ENCODE measurements around the gene CTAG2.
"Not testable (repeated sequence)": the region's sequence is repeated elsewhere in the genome, so short reads cannot be mapped to it uniquely, and the experiment has no call there.

DNA sequence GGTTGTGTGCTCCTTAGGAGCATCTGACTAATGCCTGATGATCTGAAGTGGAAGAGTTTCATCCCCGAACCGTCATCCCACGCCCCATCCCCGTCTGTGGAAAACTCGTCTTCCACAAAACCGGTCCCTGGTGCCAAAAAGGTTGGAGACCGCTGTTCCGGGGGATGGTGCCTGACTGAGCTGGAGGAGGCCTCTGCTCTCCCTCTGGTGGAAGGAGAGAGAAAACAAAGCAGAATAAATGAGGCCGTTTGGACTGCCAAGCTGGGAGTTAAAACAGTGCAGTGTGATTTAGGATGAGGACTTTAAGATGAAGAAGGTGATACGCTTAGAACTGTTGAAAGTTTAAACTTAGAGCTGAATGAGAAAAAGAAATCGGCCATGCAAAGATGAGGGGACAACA is 19.7 kb downstream of the CTAG2 start:
- TF ChIP-seq, protein P1, sequence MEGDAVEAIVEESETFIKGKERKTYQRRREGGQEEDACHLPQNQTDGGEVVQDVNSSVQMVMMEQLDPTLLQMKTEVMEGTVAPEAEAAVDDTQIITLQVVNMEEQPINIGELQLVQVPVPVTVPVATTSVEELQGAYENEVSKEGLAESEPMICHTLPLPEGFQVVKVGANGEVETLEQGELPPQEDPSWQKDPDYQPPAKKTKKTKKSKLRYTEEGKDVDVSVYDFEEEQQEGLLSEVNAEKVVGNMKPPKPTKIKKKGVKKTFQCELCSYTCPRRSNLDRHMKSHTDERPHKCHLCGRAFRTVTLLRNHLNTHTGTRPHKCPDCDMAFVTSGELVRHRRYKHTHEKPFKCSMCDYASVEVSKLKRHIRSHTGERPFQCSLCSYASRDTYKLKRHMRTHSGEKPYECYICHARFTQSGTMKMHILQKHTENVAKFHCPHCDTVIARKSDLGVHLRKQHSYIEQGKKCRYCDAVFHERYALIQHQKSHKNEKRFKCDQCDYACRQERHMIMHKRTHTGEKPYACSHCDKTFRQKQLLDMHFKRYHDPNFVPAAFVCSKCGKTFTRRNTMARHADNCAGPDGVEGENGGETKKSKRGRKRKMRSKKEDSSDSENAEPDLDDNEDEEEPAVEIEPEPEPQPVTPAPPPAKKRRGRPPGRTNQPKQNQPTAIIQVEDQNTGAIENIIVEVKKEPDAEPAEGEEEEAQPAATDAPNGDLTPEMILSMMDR (IDR thresholded peaks at IDR 0.05) = not testable (repeated sequence)
- TF ChIP-seq POLR2A (IDR thresholded peaks at IDR 0.05) = not testable (repeated sequence)

All from esophagus squamous epithelium (tissue), 4 donors.